H9 (cell line): ENCODE data around the gene POMGNT1. TPM values are rescaled to one million over a fixed set of nuclear protein-coding genes. Genes with fewer than 3 reads are reported as not detected.

Experiments
- DNase-seq: peaks from one replicate; pipeline ENCODE4 v3.0.0-alpha.2; 2017
- H2AFZ ChIP-seq: one replicate; pipeline ENCODE4 v1.6.1; 2013; ENCODE audit warnings: mild to moderate bottlenecking, low read length, control low read depth, moderate library complexity
- H2AK5ac ChIP-seq: 2 replicates; pipeline ENCODE4 v1.6.1; 2013; ENCODE audit warnings: low read length, control low read depth, mixed read lengths; ENCODE audit not compliant: insufficient read length
- H2BK120ac ChIP-seq: one replicate; pipeline ENCODE4 v1.6.1; 2013; ENCODE audit warnings: low read depth, mild to moderate bottlenecking, low read length, control low read depth, inconsistent platforms; ENCODE audit not compliant: poor library complexity, severe bottlenecking
- H2BK12ac ChIP-seq: 2 replicates; pipeline ENCODE4 v1.6.1; 2013; ENCODE audit warnings: low read length, control low read depth, mixed read lengths, low read depth; ENCODE audit not compliant: insufficient read length
- H2BK15ac ChIP-seq: 2 replicates; pipeline ENCODE4 v1.6.1; 2013; ENCODE audit warnings: low read depth, low read length, control low read depth
- H2BK20ac ChIP-seq: one replicate; pipeline ENCODE4 v1.6.1; 2013; ENCODE audit warnings: low read depth, mild to moderate bottlenecking, low read length, control low read depth, inconsistent platforms; ENCODE audit not compliant: poor library complexity, severe bottlenecking
- H2BK5ac ChIP-seq: 2 replicates; pipeline ENCODE4 v1.6.1; 2013; ENCODE audit warnings: low read length, control low read depth, mixed read lengths; ENCODE audit not compliant: insufficient read length
- H3K14ac ChIP-seq: 2 replicates; pipeline ENCODE4 v1.6.1; 2013; ENCODE audit warnings: low read length, control low read depth; ENCODE audit not compliant: insufficient read depth
- H3K18ac ChIP-seq: 2 replicates; pipeline ENCODE4 v1.6.1; 2013; ENCODE audit warnings: low read depth, mild to moderate bottlenecking, mixed read lengths, low read length, control low read depth; ENCODE audit not compliant: insufficient read length
- H3K23ac ChIP-seq: 2 replicates; pipeline ENCODE4 v1.6.1; 2013; ENCODE audit warnings: low read length, control low read depth, mixed read lengths, low read depth; ENCODE audit not compliant: insufficient read length
- H3K23me2 ChIP-seq: 2 replicates; pipeline ENCODE4 v1.6.1; 2013; ENCODE audit warnings: low read depth, mild to moderate bottlenecking, mixed read lengths, low read length, control low read depth; ENCODE audit not compliant: insufficient read length, poor library complexity, severe bottlenecking
- H3K27ac ChIP-seq: 2 replicates; pipeline ENCODE4 v1.5.1; 2013; ENCODE audit warnings: low read length, control low read depth, mixed read lengths, low read depth; ENCODE audit not compliant: insufficient read length
- H3K27me3 ChIP-seq: 2 replicates; pipeline ENCODE4 v1.6.1; 2013; ENCODE audit warnings: low read length, control low read depth, inconsistent platforms; ENCODE audit not compliant: insufficient read depth
- H3K4ac ChIP-seq: 2 replicates; pipeline ENCODE4 v1.6.1; 2013; ENCODE audit warnings: low read depth, mild to moderate bottlenecking, control low read depth, inconsistent platforms, low read length, moderate library complexity
- H3K4me1 ChIP-seq: 2 replicates; pipeline ENCODE4 v1.6.1; 2013; ENCODE audit warnings: low read length, control low read depth, inconsistent platforms; ENCODE audit not compliant: insufficient read depth
- H3K4me2 ChIP-seq: 2 replicates; pipeline ENCODE4 v1.6.1; 2013; ENCODE audit warnings: low read length, control low read depth, mixed read lengths; ENCODE audit not compliant: insufficient read length, insufficient read depth
- H3K56ac ChIP-seq: 2 replicates; pipeline ENCODE4 v1.6.1; 2013; ENCODE audit warnings: low read depth, mild to moderate bottlenecking, mixed read lengths, low read length, control low read depth; ENCODE audit not compliant: insufficient read length
- H3K79me1 ChIP-seq: 2 replicates; pipeline ENCODE4 v1.6.1; 2013; ENCODE audit warnings: low read depth, mild to moderate bottlenecking, moderate library complexity, low read length, control low read depth, inconsistent platforms; ENCODE audit not compliant: insufficient read depth, poor library complexity, severe bottlenecking
- H3K79me2 ChIP-seq: 2 replicates; pipeline ENCODE4 v1.6.1; 2013; ENCODE audit warnings: low read length, control low read depth, inconsistent platforms; ENCODE audit not compliant: insufficient read depth
- H3K9ac ChIP-seq: 2 replicates; pipeline ENCODE4 v1.6.1; 2013; ENCODE audit warnings: low read length, control low read depth, mixed read lengths; ENCODE audit not compliant: insufficient read length; ENCODE audit errors: extremely low read depth
- H3K9me3 ChIP-seq: one replicate; pipeline ENCODE4 v1.6.1; 2013; ENCODE audit warnings: low read depth, low read length, inconsistent platforms; ENCODE audit not compliant: control insufficient read depth
- H3T11ph ChIP-seq: one replicate; pipeline ENCODE4 v1.6.1; 2013; ENCODE audit warnings: mild to moderate bottlenecking, low read length, control low read depth, inconsistent platforms
- H4K20me1 ChIP-seq: one replicate; pipeline ENCODE4 v1.6.1; 2013; ENCODE audit not compliant: control insufficient read depth, insufficient read length, insufficient read depth
- H4K5ac ChIP-seq: 2 replicates; pipeline ENCODE4 v1.6.1; 2013; ENCODE audit warnings: low read depth, mild to moderate bottlenecking, mixed read lengths, low read length, control low read depth; ENCODE audit not compliant: insufficient read length
- H4K8ac ChIP-seq: replicated peaks from 2 replicates; pipeline ENCODE4 v1.6.1; 2013; ENCODE audit warnings: low read length, control low read depth, mixed read lengths, low read depth; ENCODE audit not compliant: insufficient read length
- H4K91ac ChIP-seq: 2 replicates; pipeline ENCODE4 v1.6.1; 2013; ENCODE audit warnings: low read depth, mild to moderate bottlenecking, moderate library complexity, mixed read lengths, low read length, control low read depth; ENCODE audit not compliant: insufficient read length
- H3K27ac Mint-ChIP-seq, 3 experiments: 2 replicates in 2 of 3; 3 replicates in 1 of 3; pipeline ENCODE4 v1.8.0; 2020 to 2021; ENCODE audit warnings: mixed read lengths in 3 of 3, mild to moderate bottlenecking in 1 of 3, moderate library complexity in 1 of 3
- H3K27me3 Mint-ChIP-seq: 2 replicates; pipeline ENCODE4 v1.8.0; 2021; ENCODE audit warnings: low read depth, mild to moderate bottlenecking, moderate library complexity, mixed read lengths
- H3K36me3 Mint-ChIP-seq, 3 experiments: 2 replicates in 2 of 3; 3 replicates in 1 of 3; pipeline ENCODE4 v1.8.0; 2020 to 2021; ENCODE audit warnings: low read depth in 3 of 3, mixed read lengths in 3 of 3; ENCODE audit not compliant: insufficient read depth in 1 of 3
- H3K4me1 Mint-ChIP-seq, 2 experiments: 2 replicates each; pipeline ENCODE4 v1.8.0; 2020; ENCODE audit warnings: mixed read lengths in 2 of 2
- H3K4me3 Mint-ChIP-seq, 2 experiments: 2 replicates in 1 of 2; 3 replicates in 1 of 2; pipeline ENCODE4 v1.8.0; 2020 to 2021; ENCODE audit warnings: mild to moderate bottlenecking in 2 of 2, mixed read lengths in 2 of 2, moderate library complexity in 1 of 2
- H3K9me3 Mint-ChIP-seq, 2 experiments: 2 replicates in 1 of 2; 3 replicates in 1 of 2; pipeline ENCODE4 v1.8.0; 2020; ENCODE audit warnings: mild to moderate bottlenecking in 2 of 2, mixed read lengths in 2 of 2, moderate library complexity in 1 of 2
- WGBS: extraction: QIAGEN DNeasy Blood & Tissue Kit; methylation state at CpG from one replicate; pipeline ENCODE4 v1.1.7; 2013; ENCODE audit warnings: missing lambda C conversion rate, low lambda C conversion rate, mixed read lengths; ENCODE audit not compliant: insufficient read length; ENCODE audit errors: extremely low coverage; 5-methylcytosine and 5-hydroxymethylcytosine counted together
- total RNA-seq: library from RNA; stranded (reverse); gene quantifications from 2 replicates; pipeline ENCODE4 v1.2.1, GENCODE V29; 2021
- TF ChIP-seq, protein P1 (sequence below): fragments of 200-600 bp; sonication (generic); conservative IDR thresholded peaks from 3 replicates; pipeline ENCODE4 v1.8.0; 2021; ENCODE audit warnings: antibody characterized with exemption, mild to moderate bottlenecking

The POMGNT1 gene
- total RNA-seq, 1 experiment from 2014 or later = 62.6 TPM

DNA sequence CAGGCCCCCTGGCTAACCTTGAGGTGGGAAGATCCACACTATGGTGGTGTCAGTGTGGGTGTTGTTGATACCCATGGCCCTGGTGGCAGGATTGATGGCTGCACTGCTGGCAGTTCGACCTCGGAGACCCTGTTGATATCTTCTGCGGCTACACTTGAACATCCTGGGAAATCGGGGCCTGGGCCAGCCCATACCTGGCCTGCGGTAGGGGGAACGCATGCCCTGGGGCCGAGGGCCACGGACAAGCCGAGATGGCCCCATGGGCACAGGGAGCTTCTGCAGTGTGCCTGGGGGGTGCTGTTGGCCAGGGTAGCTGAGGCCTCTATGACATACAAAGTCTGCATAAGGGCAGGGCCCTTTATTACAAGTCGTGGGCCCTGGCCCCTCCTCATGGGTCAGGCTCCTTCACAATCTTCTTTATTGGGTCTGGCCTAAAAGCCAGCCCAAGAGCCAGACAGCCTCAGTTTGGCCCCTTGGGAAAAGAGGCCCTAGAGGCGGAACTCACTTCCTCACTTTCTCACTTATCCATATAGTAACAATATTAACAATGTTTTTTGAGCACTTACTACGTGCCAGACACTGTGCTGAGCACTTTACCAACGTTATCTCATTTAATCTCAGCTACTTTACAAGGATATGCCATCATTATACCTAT is 21.9 kb downstream of the POMGNT1 start, which contains the start of gene P3R3URF:
P3R3URF (minus strand) TSS at position 278 of the 655 bp plus-strand sequence; CDS start at position 261, 17 bp downstream.
- Mint-ChIP-seq H3K27ac (no peak within 1 kb of the TSS), H3K4me1 (peaks cover 9 to 11% of the 10 kb centered on the region in 2 experiments), H3K36me3 (no peaks in the 10 kb centered on the region), H3K9me3 (no peaks in the 10 kb centered on the region; a peak in 1 of 5 replicates), H3K27me3 (peaks cover 5% of the 10 kb centered on the region), H3K4me3 (no peak within 1 kb of the TSS)
- Histone ChIP-seq H2BK120ac (no peak within 1 kb of the TSS), H2BK15ac (no peak within 1 kb of the TSS), H3K23me2 (no peaks in the 10 kb centered on the region), H3T11ph (no peak within 1 kb of the TSS), H2BK20ac (no peak within 1 kb of the TSS), H2BK5ac (no peak within 1 kb of the TSS), H3K4me2 (no peak within 1 kb of the TSS), H2BK12ac (no peak within 1 kb of the TSS), H3K79me2 (no peaks in the 10 kb centered on the region), H3K18ac (no peak within 1 kb of the TSS), H3K4ac (no peak within 1 kb of the TSS), H3K56ac (no peak within 1 kb of the TSS), H2AK5ac (no peak within 1 kb of the TSS), H4K8ac (no peak within 1 kb of the TSS), H3K27ac (no peak within 1 kb of the TSS), H3K9me3 (no peaks in the 10 kb centered on the region), H3K79me1 (no peaks in the 10 kb centered on the region), H4K91ac (no peak within 1 kb of the TSS), H4K5ac (no peak within 1 kb of the TSS), H3K9ac (no peak within 1 kb of the TSS), H2AFZ (no peak within 1 kb of the TSS), H4K20me1 (no peaks in the 10 kb centered on the region), H3K14ac (no peak within 1 kb of the TSS), H3K4me1 (peaks cover 16% of the 10 kb centered on the region; the same call in 1 of the 2 replicates), H3K23ac (no peak within 1 kb of the TSS), H3K27me3 (no peaks in the 10 kb centered on the region; the same call in 1 of the 2 replicates)
- TF ChIP-seq, protein P1, sequence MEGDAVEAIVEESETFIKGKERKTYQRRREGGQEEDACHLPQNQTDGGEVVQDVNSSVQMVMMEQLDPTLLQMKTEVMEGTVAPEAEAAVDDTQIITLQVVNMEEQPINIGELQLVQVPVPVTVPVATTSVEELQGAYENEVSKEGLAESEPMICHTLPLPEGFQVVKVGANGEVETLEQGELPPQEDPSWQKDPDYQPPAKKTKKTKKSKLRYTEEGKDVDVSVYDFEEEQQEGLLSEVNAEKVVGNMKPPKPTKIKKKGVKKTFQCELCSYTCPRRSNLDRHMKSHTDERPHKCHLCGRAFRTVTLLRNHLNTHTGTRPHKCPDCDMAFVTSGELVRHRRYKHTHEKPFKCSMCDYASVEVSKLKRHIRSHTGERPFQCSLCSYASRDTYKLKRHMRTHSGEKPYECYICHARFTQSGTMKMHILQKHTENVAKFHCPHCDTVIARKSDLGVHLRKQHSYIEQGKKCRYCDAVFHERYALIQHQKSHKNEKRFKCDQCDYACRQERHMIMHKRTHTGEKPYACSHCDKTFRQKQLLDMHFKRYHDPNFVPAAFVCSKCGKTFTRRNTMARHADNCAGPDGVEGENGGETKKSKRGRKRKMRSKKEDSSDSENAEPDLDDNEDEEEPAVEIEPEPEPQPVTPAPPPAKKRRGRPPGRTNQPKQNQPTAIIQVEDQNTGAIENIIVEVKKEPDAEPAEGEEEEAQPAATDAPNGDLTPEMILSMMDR = peak; percentile 10; the same call in 1 of the 3 replicates
- no CpG with 5 or more reads among the region's 13 CpGs for WGBS
- DNase-seq = no peak
